Measurements from ENCODE around the gene PTGER1. TPM values are rescaled to one million over a fixed set of nuclear protein-coding genes. Genes with fewer than 3 reads are reported as not detected.
A peak's percentile ranks its signal among the peaks of the same experiment; 100 is the strongest.

PTGER1 gene
- total RNA-seq, 1 experiment from 2014 or later = 2.2 TPM

- Histone ChIP-seq H3K4me1 (ENCODE audit: insufficient read depth, low read length) (peaks cover 27% of the 10 kb centered on the region), H3K9me3 (ENCODE audit: low read length) (no peaks in the 10 kb centered on the region), H3K9me2 (replicated peaks; ENCODE audit: low read length) (no peaks in the 10 kb centered on the region), H3F3A (ENCODE audit: low read length, unreplicated experiment) (no peaks in the 10 kb centered on the region), H3K79me2 (ENCODE audit: low read length) (peaks cover 15% of the 10 kb centered on the region; the same call in 1 of the 2 replicates), H3K4me3 (ENCODE audit: low read length) (no peak overlapping the region), H3K9ac (ENCODE audit: low read length) (no peak overlapping the region), H3K4me2 (ENCODE audit: low read length) (no peak overlapping the region), H3K36me3 (ENCODE audit: low read depth, low read length) (peaks cover 42% of the 10 kb centered on the region), H3K27me3 (ENCODE audit: low read length) (no peaks in the 10 kb centered on the region), H4K20me1 (ENCODE audit: low read length) (peaks cover 7% of the 10 kb centered on the region; the same call in 1 of the 2 replicates), H2AFZ (ENCODE audit: low read length) (no peak overlapping the region), H3K27ac (ENCODE audit: low read length) (no peak overlapping the region)
- TSS peak; percentile 61 for BruUV-seq (replicated peaks)
- TF ChIP-seq CTCF (conservative IDR thresholded peaks at IDR 0.05; ENCODE audit: low read depth, low read length) (no peak), EZH2 (IDR thresholded peaks at IDR 0.05; ENCODE audit: low read length, unreplicated experiment) (no peak), EZH2phosphoT487 (IDR thresholded peaks at IDR 0.05; ENCODE audit: borderline replicate concordance, low read length) (no peak)
- ATAC-seq (no peak), DNase-seq (no peak)
- POLR2A ChIA-PET (ENCODE audit: unreplicated experiment) = interaction anchor here (0.6 kb wide), 1 partner anchor 9 kb away, joined by 6 read pairs; no protein-coding TSS in a partner anchor
- CTCF ChIA-PET = interaction anchor here (0.5 kb wide), 1 partner anchor 22 kb away, joined by 11 read pairs; no protein-coding TSS in a partner anchor
- intact Hi-C loops (cut with micrococcal nuclease) = loop anchor here (10.0 kb wide), 1 partner anchor 343 kb away; the partner anchor contains the start of gene ASF1B
Observed at GRCh38 chr19:14478113-14478545, 3.0 kb upstream of the PTGER1 start.

GRCh38 chr19:14477418-14478112 lies 2.4 kb upstream of the PTGER1 start:
- Histone ChIP-seq H4K20me1 (ENCODE audit: low read length) (peaks cover 4% of the 10 kb centered on the region; the same call in 1 of the 2 replicates), H3K9me3 (ENCODE audit: low read length) (no peaks in the 10 kb centered on the region), H2AFZ (ENCODE audit: low read length) (no peak overlapping the region), H3K4me2 (ENCODE audit: low read length) (no peak overlapping the region), H3K9ac (ENCODE audit: low read length) (no peak overlapping the region), H3K4me1 (ENCODE audit: insufficient read depth, low read length) (peaks cover 27% of the 10 kb centered on the region), H3K27ac (ENCODE audit: low read length) (peak overlapping the region; percentile 27; the same call in 1 of the 2 replicates), H3K79me2 (ENCODE audit: low read length) (peaks cover 10% of the 10 kb centered on the region; the same call in 1 of the 2 replicates), H3K27me3 (ENCODE audit: low read length) (no peaks in the 10 kb centered on the region), H3K4me3 (ENCODE audit: low read length) (no peak overlapping the region), H3K36me3 (ENCODE audit: low read depth, low read length) (peaks cover 37% of the 10 kb centered on the region), H3K9me2 (replicated peaks; ENCODE audit: low read length) (no peaks in the 10 kb centered on the region), H3F3A (ENCODE audit: low read length, unreplicated experiment) (no peaks in the 10 kb centered on the region)
- no TSS peak for BruUV-seq (replicated peaks)
- ChIA-PET CTCF (interaction anchor here (0.5 kb wide), 1 partner anchor 22 kb away, joined by 11 read pairs; no protein-coding TSS in a partner anchor), POLR2A (ENCODE audit: unreplicated experiment) (interaction anchor here (0.6 kb wide), 1 partner anchor 9 kb away, joined by 6 read pairs; no protein-coding TSS in a partner anchor)
- intact Hi-C loops (cut with micrococcal nuclease) = loop anchor here (10.0 kb wide), 1 partner anchor 343 kb away; the partner anchor contains the start of gene ASF1B
- ATAC-seq (no peak), DNase-seq (no peak)
- no peak for TF ChIP-seq EZH2 (IDR thresholded peaks at IDR 0.05; ENCODE audit: low read length, unreplicated experiment)
- TF ChIP-seq EZH2phosphoT487 (IDR thresholded peaks at IDR 0.05; ENCODE audit: borderline replicate concordance, low read length) = no peak
- no peak for TF ChIP-seq CTCF (conservative IDR thresholded peaks at IDR 0.05; ENCODE audit: low read depth, low read length)
